Ishikawa (cell line): Measurements from ENCODE around the gene FLYWCH1.

ENCODE experiments used
- CEBPB ChIP-seq: IDR thresholded peaks from 2 replicates; pipeline ENCODE4 v1.6.1; 2012
- CREB1 ChIP-seq: IDR thresholded peaks from 2 replicates; pipeline ENCODE4 v1.6.1; 2012; ENCODE audit warnings: low read depth
- EP300 ChIP-seq: IDR thresholded peaks from 2 replicates; pipeline ENCODE4 v1.6.1; 2012; ENCODE audit warnings: borderline replicate concordance
- FOXM1 ChIP-seq: IDR thresholded peaks from 2 replicates; pipeline ENCODE4 v1.6.1; 2012; ENCODE audit warnings: low read depth, borderline replicate concordance
- NFIC ChIP-seq: IDR thresholded peaks from 2 replicates; pipeline ENCODE4 v1.6.1; 2012
- TAF1 ChIP-seq: IDR thresholded peaks from 2 replicates; pipeline ENCODE4 v1.6.1; 2012; ENCODE audit warnings: low read depth, mild to moderate bottlenecking
- TCF12 ChIP-seq: IDR thresholded peaks from 2 replicates; pipeline ENCODE4 v1.6.1; 2012; ENCODE audit warnings: low read depth
- TF ChIP-seq, protein P1 (sequence below): IDR thresholded peaks from 2 replicates; pipeline ENCODE4 v1.6.1; 2012; ENCODE audit warnings: low read depth, mild to moderate bottlenecking
- TF ChIP-seq, protein P2 (sequence below): IDR thresholded peaks from 2 replicates; pipeline ENCODE4 v1.6.1; 2012

DNA sequence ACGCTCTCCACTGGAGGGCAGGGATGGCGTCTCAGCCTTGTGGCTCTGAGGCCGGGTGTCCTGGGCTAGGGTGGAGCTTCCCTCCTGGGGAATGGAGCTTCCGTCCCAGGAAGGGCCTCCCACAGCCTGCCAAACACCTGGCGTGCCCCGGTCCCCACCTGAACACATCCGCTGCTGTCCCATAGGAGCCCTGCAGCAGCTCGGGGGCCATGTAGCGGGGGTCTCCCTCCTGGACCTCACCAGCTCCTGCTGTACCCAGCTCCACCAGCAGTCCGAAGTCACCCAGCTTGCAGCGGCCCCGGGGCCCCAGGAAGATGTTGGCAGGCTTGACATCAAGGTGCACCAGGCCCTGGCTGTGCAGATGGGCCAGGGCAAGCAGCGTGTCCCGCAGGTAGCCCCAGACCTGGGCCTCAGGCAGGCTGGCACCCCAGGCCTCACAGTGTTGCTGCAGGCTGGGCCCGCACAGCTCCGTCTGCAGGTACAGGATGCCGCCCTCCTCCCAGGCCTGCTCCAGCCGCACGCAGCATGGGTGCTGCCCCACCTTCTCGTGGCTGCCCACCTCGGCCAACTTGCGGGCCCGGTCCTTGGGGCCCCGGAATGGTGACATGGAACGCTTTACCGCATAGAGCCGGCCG, 63.5 kb downstream of the FLYWCH1 start:
- TF ChIP-seq FOXM1 (no peak), EP300 (no peak), TAF1 (no peak), CEBPB (no peak), CREB1 (no peak), NFIC (no peak), TCF12 (no peak)
- TF ChIP-seq, protein P1, sequence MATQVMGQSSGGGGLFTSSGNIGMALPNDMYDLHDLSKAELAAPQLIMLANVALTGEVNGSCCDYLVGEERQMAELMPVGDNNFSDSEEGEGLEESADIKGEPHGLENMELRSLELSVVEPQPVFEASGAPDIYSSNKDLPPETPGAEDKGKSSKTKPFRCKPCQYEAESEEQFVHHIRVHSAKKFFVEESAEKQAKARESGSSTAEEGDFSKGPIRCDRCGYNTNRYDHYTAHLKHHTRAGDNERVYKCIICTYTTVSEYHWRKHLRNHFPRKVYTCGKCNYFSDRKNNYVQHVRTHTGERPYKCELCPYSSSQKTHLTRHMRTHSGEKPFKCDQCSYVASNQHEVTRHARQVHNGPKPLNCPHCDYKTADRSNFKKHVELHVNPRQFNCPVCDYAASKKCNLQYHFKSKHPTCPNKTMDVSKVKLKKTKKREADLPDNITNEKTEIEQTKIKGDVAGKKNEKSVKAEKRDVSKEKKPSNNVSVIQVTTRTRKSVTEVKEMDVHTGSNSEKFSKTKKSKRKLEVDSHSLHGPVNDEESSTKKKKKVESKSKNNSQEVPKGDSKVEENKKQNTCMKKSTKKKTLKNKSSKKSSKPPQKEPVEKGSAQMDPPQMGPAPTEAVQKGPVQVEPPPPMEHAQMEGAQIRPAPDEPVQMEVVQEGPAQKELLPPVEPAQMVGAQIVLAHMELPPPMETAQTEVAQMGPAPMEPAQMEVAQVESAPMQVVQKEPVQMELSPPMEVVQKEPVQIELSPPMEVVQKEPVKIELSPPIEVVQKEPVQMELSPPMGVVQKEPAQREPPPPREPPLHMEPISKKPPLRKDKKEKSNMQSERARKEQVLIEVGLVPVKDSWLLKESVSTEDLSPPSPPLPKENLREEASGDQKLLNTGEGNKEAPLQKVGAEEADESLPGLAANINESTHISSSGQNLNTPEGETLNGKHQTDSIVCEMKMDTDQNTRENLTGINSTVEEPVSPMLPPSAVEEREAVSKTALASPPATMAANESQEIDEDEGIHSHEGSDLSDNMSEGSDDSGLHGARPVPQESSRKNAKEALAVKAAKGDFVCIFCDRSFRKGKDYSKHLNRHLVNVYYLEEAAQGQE, result no peak
- TF ChIP-seq, protein P2, sequence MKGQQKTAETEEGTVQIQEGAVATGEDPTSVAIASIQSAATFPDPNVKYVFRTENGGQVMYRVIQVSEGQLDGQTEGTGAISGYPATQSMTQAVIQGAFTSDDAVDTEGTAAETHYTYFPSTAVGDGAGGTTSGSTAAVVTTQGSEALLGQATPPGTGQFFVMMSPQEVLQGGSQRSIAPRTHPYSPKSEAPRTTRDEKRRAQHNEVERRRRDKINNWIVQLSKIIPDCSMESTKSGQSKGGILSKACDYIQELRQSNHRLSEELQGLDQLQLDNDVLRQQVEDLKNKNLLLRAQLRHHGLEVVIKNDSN, result no peak
